Measurements from ENCODE around the gene TNFSF13.

Gene TNFSF13

GRCh38 chr17:7548585-7549400 is 9.8 kb upstream of the TNFSF13 start, which contains the start of gene TNFSF12:
Gene TNFSF12 (plus strand): TSS chr17:7549058. CDS start chr17:7549154, 96 bp downstream.
- Histone ChIP-seq H3K4me3 (ENCODE audit: low read depth, low read length) (no peak within 1 kb of the TSS), H3K9me3 (no peaks in the 10 kb centered on the region), H3K27me3 (no peaks in the 10 kb centered on the region), H3K36me3 (no peaks in the 10 kb centered on the region), H3K4me1 (no peaks in the 10 kb centered on the region)
- no peak for DNase-seq
- no peak for TF ChIP-seq CTCF (IDR thresholded peaks at IDR 0.05; ENCODE audit: low read depth, low read length)

GRCh38 chr17:7549401-7550055 is 9.0 kb upstream of the TNFSF13 start:
- H3K4me3 ChIP-seq (ENCODE audit: low read depth, low read length) = no peak overlapping the region
- H3K4me1 ChIP-seq = no peaks in the 10 kb centered on the region
- TF ChIP-seq CTCF (IDR thresholded peaks at IDR 0.05; ENCODE audit: low read depth, low read length) = no peak
- no peaks in the 10 kb centered on the region for H3K9me3 ChIP-seq
- no peak for DNase-seq
- H3K27me3 ChIP-seq = no peaks in the 10 kb centered on the region
- no peaks in the 10 kb centered on the region for H3K36me3 ChIP-seq

GRCh38 chr17:7550344-7550743 is 8.2 kb upstream of the TNFSF13 start:
- Histone ChIP-seq H3K27me3 (no peaks in the 10 kb centered on the region), H3K4me3 (ENCODE audit: low read depth, low read length) (no peak overlapping the region), H3K9me3 (no peaks in the 10 kb centered on the region), H3K36me3 (no peaks in the 10 kb centered on the region), H3K4me1 (no peaks in the 10 kb centered on the region)
- DNase-seq = no peak
- TF ChIP-seq CTCF (IDR thresholded peaks at IDR 0.05; ENCODE audit: low read depth, low read length) = no peak

- no peaks in the 10 kb centered on the region for H3K27me3 ChIP-seq
- H3K4me1 ChIP-seq = no peaks in the 10 kb centered on the region
- no peaks in the 10 kb centered on the region for H3K9me3 ChIP-seq
- no peak overlapping the region for H3K4me3 ChIP-seq (ENCODE audit: low read depth, low read length)
- no peaks in the 10 kb centered on the region for H3K36me3 ChIP-seq
- no peak for TF ChIP-seq CTCF (IDR thresholded peaks at IDR 0.05; ENCODE audit: low read depth, low read length)
- DNase-seq = no peak
Measured at GRCh38 chr17:7551396-7551795, 7.2 kb upstream of the TNFSF13 start.

- no peaks in the 10 kb centered on the region for H3K4me1 ChIP-seq
- H3K9me3 ChIP-seq = no peaks in the 10 kb centered on the region
- TF ChIP-seq CTCF (IDR thresholded peaks at IDR 0.05; ENCODE audit: low read depth, low read length) = no peak
- no peaks in the 10 kb centered on the region for H3K36me3 ChIP-seq
- no peak overlapping the region for H3K4me3 ChIP-seq (ENCODE audit: low read depth, low read length)
- H3K27me3 ChIP-seq = no peaks in the 10 kb centered on the region
- DNase-seq = no peak
Measured at GRCh38 chr17:7552621-7553051, 5.9 kb upstream of the TNFSF13 start.

- no peak overlapping the region for H3K4me3 ChIP-seq (ENCODE audit: low read depth, low read length)
- H3K4me1 ChIP-seq = no peaks in the 10 kb centered on the region; the same call in 1 of the 2 replicates
Measured at GRCh38 chr17:7553356-7553755, 5.2 kb upstream of the TNFSF13 start.

More at GRCh38 chr17:7553356-7553755, 5.2 kb upstream of the TNFSF13 start:
- no peak for TF ChIP-seq CTCF (IDR thresholded peaks at IDR 0.05; ENCODE audit: low read depth, low read length)
- H3K27me3 ChIP-seq = no peaks in the 10 kb centered on the region
- no peaks in the 10 kb centered on the region for H3K36me3 ChIP-seq
- no peak for DNase-seq
- no peaks in the 10 kb centered on the region for H3K9me3 ChIP-seq
